NCI-H524 (cell line): Measurements from ENCODE around the gene CALCOCO2.
"Not testable (repeated sequence)": the region's sequence is repeated elsewhere in the genome, so short reads cannot be mapped to it uniquely, and the experiment has no call there.

ENCODE experiments used
- DNase-seq, 2 experiments: peaks; one replicate each; lab custom pipeline; 2025; lab: John Stamatoyannopoulos, UW

CALCOCO2 gene

GRCh38 chr17:48830840-48831548, at the start of gene CALCOCO2:
Gene CALCOCO2 (plus strand): TSS chr17:48831035. CDS start chr17:48841708, 10,673 bp downstream.
- peak; percentile 89 to 96 for DNase-seq

GRCh38 chr17:48787828-48788227, 43.0 kb upstream of the CALCOCO2 start:
- no peak for DNase-seq

- DNase-seq: no peak
Observed at GRCh38 chr17:48790607-48791127, 40.2 kb upstream of the CALCOCO2 start.

GRCh38 chr17:48791128-48792032, 39.5 kb upstream of the CALCOCO2 start:
- peak; percentile 55 to 73 for DNase-seq

GRCh38 chr17:48792033-48792798, 38.6 kb upstream of the CALCOCO2 start:
- no peak for DNase-seq

- no peak for DNase-seq
Observed at GRCh38 chr17:48795444-48796162, 35.2 kb upstream of the CALCOCO2 start.

- not testable (repeated sequence) for DNase-seq
Observed at GRCh38 chr17:48796163-48796522, 34.7 kb upstream of the CALCOCO2 start.

- no peak for DNase-seq
Observed at GRCh38 chr17:48799069-48799723, 31.6 kb upstream of the CALCOCO2 start.

- no peak for DNase-seq
Observed at GRCh38 chr17:48800626-48801217, 30.1 kb upstream of the CALCOCO2 start.

- peak; percentile 47 to 72 for DNase-seq
Observed at GRCh38 chr17:48804936-48805411, 25.9 kb upstream of the CALCOCO2 start.

- DNase-seq: no peak
Observed at GRCh38 chr17:48809182-48809581, 21.7 kb upstream of the CALCOCO2 start.

GRCh38 chr17:48812001-48812400, 18.8 kb upstream of the CALCOCO2 start:
- no peak for DNase-seq

- DNase-seq: peak; percentile 44 to 62
Observed at GRCh38 chr17:48814504-48814903, 16.3 kb upstream of the CALCOCO2 start.

- DNase-seq: no peak
Observed at GRCh38 chr17:48815311-48815710, 15.5 kb upstream of the CALCOCO2 start.

GRCh38 chr17:48816438-48816773, 14.4 kb upstream of the CALCOCO2 start:
- DNase-seq: peak in 1 of 2 experiments; percentile 52

GRCh38 chr17:48816774-48817590, 13.9 kb upstream of the CALCOCO2 start, which contains the start of gene TTLL6:
Gene TTLL6 (minus strand): TSS chr17:48817229. CDS start chr17:48817072, 157 bp downstream.
- peak; percentile 98 to 99 for DNase-seq

- DNase-seq: peak; percentile 14 to 79
Observed at GRCh38 chr17:48818361-48818841, 12.4 kb upstream of the CALCOCO2 start.

GRCh38 chr17:48819466-48819865, 11.4 kb upstream of the CALCOCO2 start:
- no peak for DNase-seq

GRCh38 chr17:48820936-48821335, 9.9 kb upstream of the CALCOCO2 start:
- DNase-seq: not testable (repeated sequence)
